ENCODE measurements around the gene CDK2AP2. TPM values are rescaled to one million over a fixed set of nuclear protein-coding genes. Genes with fewer than 3 reads are reported as not detected.
"Not testable (repeated sequence)": the region's sequence is repeated elsewhere in the genome, so short reads cannot be mapped to it uniquely, and the experiment has no call there.

Gene CDK2AP2
- total and polyA plus RNA-seq, 10 of the 15 experiments (the other 5 are each of a cell fraction or from before 2014, with no cell fraction given) = 8.0 to 177 (median 40.9) TPM

DNA sequence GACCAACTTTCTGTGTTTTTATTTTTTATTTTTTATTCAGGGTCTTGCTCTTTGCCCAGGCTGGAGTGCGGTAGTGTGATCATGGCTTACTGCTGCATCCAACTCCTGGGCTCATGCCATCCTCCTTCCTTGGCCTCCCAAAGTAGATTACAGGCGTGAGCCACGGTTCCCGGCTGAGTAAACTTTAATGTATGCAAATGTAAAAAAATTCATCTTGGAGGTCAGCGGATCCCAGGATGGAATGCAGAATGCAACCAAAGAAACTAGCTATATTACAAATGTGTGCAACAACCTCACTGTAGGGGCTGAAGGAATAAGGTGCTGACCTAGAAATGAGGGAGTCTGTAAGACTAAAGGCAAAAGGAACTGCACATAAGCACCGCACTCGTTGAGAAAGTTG is 6.2 kb upstream of the CDK2AP2 start:
- BruUV-seq (replicated peaks) = no TSS peak
- RAD21 ChIA-PET (ENCODE audit: unreplicated experiment) = no interaction called here
- intact Hi-C loops (cut with micrococcal nuclease; ENCODE audit: unreplicated experiment) (no loop called here), in situ Hi-C loops (cut with MboI) (no loop called here)
- CTCF ChIA-PET = no interaction called here
- H2AFZ ChIP-seq (ENCODE audit: control insufficient read depth, low read depth, low read length) = no peak overlapping the region
- H3K36me3 ChIP-seq (ENCODE audit: control insufficient read depth in 2 of 2, insufficient read depth in 2 of 2, low read length in 1 of 2) = no peaks in the 10 kb centered on the region
- peaks cover under 1% of the 10 kb centered on the region; the same call in 1 of the 2 replicates for H3K4me1 ChIP-seq (ENCODE audit: control insufficient read depth, insufficient read depth, low read length)
- TF ChIP-seq, protein P1, sequence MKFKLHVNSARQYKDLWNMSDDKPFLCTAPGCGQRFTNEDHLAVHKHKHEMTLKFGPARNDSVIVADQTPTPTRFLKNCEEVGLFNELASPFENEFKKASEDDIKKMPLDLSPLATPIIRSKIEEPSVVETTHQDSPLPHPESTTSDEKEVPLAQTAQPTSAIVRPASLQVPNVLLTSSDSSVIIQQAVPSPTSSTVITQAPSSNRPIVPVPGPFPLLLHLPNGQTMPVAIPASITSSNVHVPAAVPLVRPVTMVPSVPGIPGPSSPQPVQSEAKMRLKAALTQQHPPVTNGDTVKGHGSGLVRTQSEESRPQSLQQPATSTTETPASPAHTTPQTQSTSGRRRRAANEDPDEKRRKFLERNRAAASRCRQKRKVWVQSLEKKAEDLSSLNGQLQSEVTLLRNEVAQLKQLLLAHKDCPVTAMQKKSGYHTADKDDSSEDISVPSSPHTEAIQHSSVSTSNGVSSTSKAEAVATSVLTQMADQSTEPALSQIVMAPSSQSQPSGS (IDR thresholded peaks at IDR 0.05; ENCODE audit: low read length) = no peak
- TF ChIP-seq MEF2A (IDR thresholded peaks at IDR 0.05; ENCODE audit: insufficient read depth, low read depth, low read length) = no peak
- TF ChIP-seq NR2F1 (conservative IDR thresholded peaks at IDR 0.05) = no peak
- TF ChIP-seq LARP7 (IDR thresholded peaks at IDR 0.05) = no peak
- no peak for TF ChIP-seq PML (IDR thresholded peaks at IDR 0.05; ENCODE audit: low read length)
- TF ChIP-seq, protein P2, sequence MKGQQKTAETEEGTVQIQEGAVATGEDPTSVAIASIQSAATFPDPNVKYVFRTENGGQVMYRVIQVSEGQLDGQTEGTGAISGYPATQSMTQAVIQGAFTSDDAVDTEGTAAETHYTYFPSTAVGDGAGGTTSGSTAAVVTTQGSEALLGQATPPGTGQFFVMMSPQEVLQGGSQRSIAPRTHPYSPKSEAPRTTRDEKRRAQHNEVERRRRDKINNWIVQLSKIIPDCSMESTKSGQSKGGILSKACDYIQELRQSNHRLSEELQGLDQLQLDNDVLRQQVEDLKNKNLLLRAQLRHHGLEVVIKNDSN (IDR thresholded peaks at IDR 0.05; ENCODE audit: borderline replicate concordance, extremely low read length, insufficient read depth, low read depth, low read length) = no peak
- TF ChIP-seq, protein P3, sequence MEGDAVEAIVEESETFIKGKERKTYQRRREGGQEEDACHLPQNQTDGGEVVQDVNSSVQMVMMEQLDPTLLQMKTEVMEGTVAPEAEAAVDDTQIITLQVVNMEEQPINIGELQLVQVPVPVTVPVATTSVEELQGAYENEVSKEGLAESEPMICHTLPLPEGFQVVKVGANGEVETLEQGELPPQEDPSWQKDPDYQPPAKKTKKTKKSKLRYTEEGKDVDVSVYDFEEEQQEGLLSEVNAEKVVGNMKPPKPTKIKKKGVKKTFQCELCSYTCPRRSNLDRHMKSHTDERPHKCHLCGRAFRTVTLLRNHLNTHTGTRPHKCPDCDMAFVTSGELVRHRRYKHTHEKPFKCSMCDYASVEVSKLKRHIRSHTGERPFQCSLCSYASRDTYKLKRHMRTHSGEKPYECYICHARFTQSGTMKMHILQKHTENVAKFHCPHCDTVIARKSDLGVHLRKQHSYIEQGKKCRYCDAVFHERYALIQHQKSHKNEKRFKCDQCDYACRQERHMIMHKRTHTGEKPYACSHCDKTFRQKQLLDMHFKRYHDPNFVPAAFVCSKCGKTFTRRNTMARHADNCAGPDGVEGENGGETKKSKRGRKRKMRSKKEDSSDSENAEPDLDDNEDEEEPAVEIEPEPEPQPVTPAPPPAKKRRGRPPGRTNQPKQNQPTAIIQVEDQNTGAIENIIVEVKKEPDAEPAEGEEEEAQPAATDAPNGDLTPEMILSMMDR (IDR thresholded peaks at IDR 0.05 in 2 of 3, conservative IDR thresholded peaks at IDR 0.05 in 1 of 3; ENCODE audit: control insufficient read depth in 2 of 3, extremely low read depth in 1 of 3, insufficient read depth in 1 of 3, low read depth in 3 of 3, low read length in 3 of 3) = no peak
- no peak for TF ChIP-seq EGR1 (IDR thresholded peaks at IDR 0.05; ENCODE audit: borderline replicate concordance in 1 of 2, low read depth in 2 of 2, low read length in 2 of 2)
- TF ChIP-seq CREM (IDR thresholded peaks at IDR 0.05; ENCODE audit: low read depth) = no peak
- no peak for FAIRE-seq
- POLR2A ChIA-PET = no interaction called here
- no peak for ATAC-seq
- no peak overlapping the region for H3K9ac ChIP-seq (ENCODE audit: control insufficient read depth, insufficient read depth, low read length)
- H3K4me3 ChIP-seq = no peak overlapping the region
- no peak overlapping the region for H3K4me2 ChIP-seq (ENCODE audit: control insufficient read depth, insufficient read depth)
- H3K79me2 ChIP-seq (ENCODE audit: control insufficient read depth, insufficient read depth, low read length) = no peaks in the 10 kb centered on the region
- SMC1A ChIA-PET (ENCODE audit: uncharacterized antibody, unreplicated experiment) = no interaction called here
- no peak for DNase-seq (ENCODE audit: low read depth, low spot score)
- no peaks in the 10 kb centered on the region for H3K9me3 ChIP-seq (replicated peaks; ENCODE audit: control insufficient read depth, insufficient read depth, low read length)
- H3K27me3 ChIP-seq (replicated peaks in 1 of 2; ENCODE audit: control insufficient read depth in 2 of 2, insufficient read depth in 2 of 2, low read length in 1 of 2) = no peaks in the 10 kb centered on the region; a peak in 2 of 4 replicates
- H4K20me1 ChIP-seq (ENCODE audit: control insufficient read depth, insufficient read depth) = no peaks in the 10 kb centered on the region
- no peak overlapping the region for H3K27ac ChIP-seq (ENCODE audit: control insufficient read depth, insufficient read depth)
- 52% methylated on average over 7 of the region's 7 CpGs for WGBS (ENCODE audit: insufficient coverage, insufficient replicate concordance, low lambda C conversion rate, missing lambda C conversion rate)

DNA sequence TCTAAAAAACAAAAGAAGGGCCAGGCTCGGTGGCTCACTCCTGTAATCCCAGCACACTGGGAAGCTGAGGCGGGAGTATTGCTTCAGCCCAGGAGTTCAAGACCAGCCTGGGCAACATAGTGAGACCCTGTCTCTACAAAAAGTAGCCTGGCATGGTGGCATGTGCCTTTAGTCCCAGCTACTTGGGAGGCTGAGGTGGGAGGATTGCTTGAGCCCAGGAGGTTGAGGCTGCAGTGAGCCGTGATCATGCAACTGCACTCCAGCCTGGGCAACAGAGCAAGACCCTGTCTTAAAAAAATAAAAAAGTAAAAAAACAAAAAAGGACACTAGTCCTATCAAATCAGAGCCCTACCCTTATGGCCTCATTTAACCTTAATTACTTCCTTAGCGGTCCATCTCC is 3.6 kb upstream of the CDK2AP2 start:
- H3K9me3 ChIP-seq (replicated peaks; ENCODE audit: control insufficient read depth, insufficient read depth, low read length); FAIRE-seq; in situ Hi-C loops (cut with MboI); H3K9ac ChIP-seq (ENCODE audit: control insufficient read depth, insufficient read depth, low read length); DNase-seq (ENCODE audit: low read depth, low spot score); intact Hi-C loops (cut with micrococcal nuclease; ENCODE audit: unreplicated experiment); H3K4me2 ChIP-seq (ENCODE audit: control insufficient read depth, insufficient read depth); RAD21 ChIA-PET (ENCODE audit: unreplicated experiment); H3K36me3 ChIP-seq (ENCODE audit: control insufficient read depth in 2 of 2, insufficient read depth in 2 of 2, low read length in 1 of 2); H2AFZ ChIP-seq (ENCODE audit: control insufficient read depth, low read depth, low read length); H3K4me3 ChIP-seq; ATAC-seq; H3K27me3 ChIP-seq (replicated peaks in 1 of 2; ENCODE audit: control insufficient read depth in 2 of 2, insufficient read depth in 2 of 2, low read length in 1 of 2); BruUV-seq (replicated peaks); POLR2A ChIA-PET; H3K27ac ChIP-seq (ENCODE audit: control insufficient read depth, insufficient read depth); SMC1A ChIA-PET (ENCODE audit: uncharacterized antibody, unreplicated experiment); H4K20me1 ChIP-seq (ENCODE audit: control insufficient read depth, insufficient read depth): not testable (repeated sequence)
- Histone ChIP-seq H3K79me2 (ENCODE audit: control insufficient read depth, insufficient read depth, low read length) (peaks cover 13% of the 10 kb centered on the region), H3K4me1 (ENCODE audit: control insufficient read depth, insufficient read depth, low read length) (peaks cover 11% of the 10 kb centered on the region)
- CTCF ChIA-PET = interaction anchor here (1.3 kb wide), 1 partner anchor 160 kb away, joined by 4 read pairs; no protein-coding TSS in a partner anchor
- WGBS (ENCODE audit: insufficient coverage, insufficient replicate concordance, low lambda C conversion rate, missing lambda C conversion rate) = 70% methylated on average over 4 of the region's 4 CpGs

Measured in GM12878 (cell line).